ENCODE measurements around the gene AGBL5.

AGBL5 gene

DNA sequence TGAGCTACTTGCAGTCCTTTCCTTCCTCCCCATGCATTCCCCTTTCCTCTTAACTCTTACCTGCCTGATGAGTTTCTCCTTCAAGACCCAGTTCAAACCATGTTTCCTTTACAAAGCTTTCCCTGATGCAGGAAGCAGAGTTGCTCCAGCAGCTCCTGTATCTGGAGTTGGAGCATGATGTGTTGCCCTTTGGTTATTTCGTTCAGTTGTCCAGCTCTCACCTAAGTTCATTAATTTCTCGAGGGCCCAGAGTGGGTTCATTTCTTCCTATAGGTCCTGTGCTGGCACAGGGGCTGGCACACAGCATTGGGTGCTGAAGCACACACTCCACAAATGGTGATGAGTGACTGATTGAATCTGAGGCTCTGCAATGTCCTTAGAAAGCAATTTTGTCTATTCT lies 41.8 kb upstream of the AGBL5 start:
- Histone ChIP-seq H2BK15ac (ENCODE audit: low read length) (no peak overlapping the region), H2AK5ac (ENCODE audit: low read depth, low read length) (no peak overlapping the region), H3K79me1 (ENCODE audit: low read depth, low read length) (no peaks in the 10 kb centered on the region), H3K36me3 (replicated peaks in 1 of 2; ENCODE audit: control insufficient read depth in 2 of 2, insufficient read depth in 2 of 2, low read length in 2 of 2) (peaks cover 5 to 10% of the 10 kb centered on the region in 2 donors), H3K4me2 (ENCODE audit: insufficient read depth, low read length, poor library complexity, severe bottlenecking) (no peak overlapping the region), H2BK5ac (ENCODE audit: low read length) (no peak overlapping the region), H3K4me1 (ENCODE audit: control insufficient read depth in 2 of 2, insufficient read depth in 1 of 2, low read depth in 1 of 2, low read length in 2 of 2) (no peaks in the 10 kb centered on the region), H3K18ac (ENCODE audit: low read length) (no peak overlapping the region), H3K4ac (ENCODE audit: low read length) (no peak overlapping the region), H3K27me3 (ENCODE audit: control insufficient read depth in 3 of 3, insufficient read depth in 3 of 3, low read depth in 1 of 3, low read length in 3 of 3) (no peaks in the 10 kb centered on the region), H2BK12ac (ENCODE audit: low read length) (no peak overlapping the region), H3K27ac (replicated peaks; ENCODE audit: low read length) (no peak overlapping the region), H4K8ac (ENCODE audit: low read depth, low read length) (no peak overlapping the region), H4K91ac (ENCODE audit: low read depth, low read length, poor library complexity) (no peak overlapping the region), H2AFZ (ENCODE audit: low read length) (no peak overlapping the region), H2BK120ac (ENCODE audit: low read depth, low read length) (no peak overlapping the region), H3K23ac (ENCODE audit: low read depth, low read length, poor library complexity) (no peak overlapping the region), H3K9me3 (replicated peaks in 1 of 2; ENCODE audit: control insufficient read depth in 2 of 2, insufficient read depth in 1 of 2, low read depth in 1 of 2, low read length in 2 of 2) (peaks cover 6 to 7% of the 10 kb centered on the region in 2 donors), H3K4me3 (ENCODE audit: low read length in 2 of 2) (no peak overlapping the region), H3K9ac (ENCODE audit: low read depth, low read length, poor library complexity) (no peak overlapping the region), H3K14ac (ENCODE audit: low read length) (no peak overlapping the region)
- no CpG with 5 or more reads among the region's 2 CpGs for WGBS, 2 donors (ENCODE audit: extremely low coverage in 2 of 2, insufficient read length in 2 of 2, insufficient replicate concordance in 1 of 2)
- DNase-seq (ENCODE audit: low spot score): no peak

DNA sequence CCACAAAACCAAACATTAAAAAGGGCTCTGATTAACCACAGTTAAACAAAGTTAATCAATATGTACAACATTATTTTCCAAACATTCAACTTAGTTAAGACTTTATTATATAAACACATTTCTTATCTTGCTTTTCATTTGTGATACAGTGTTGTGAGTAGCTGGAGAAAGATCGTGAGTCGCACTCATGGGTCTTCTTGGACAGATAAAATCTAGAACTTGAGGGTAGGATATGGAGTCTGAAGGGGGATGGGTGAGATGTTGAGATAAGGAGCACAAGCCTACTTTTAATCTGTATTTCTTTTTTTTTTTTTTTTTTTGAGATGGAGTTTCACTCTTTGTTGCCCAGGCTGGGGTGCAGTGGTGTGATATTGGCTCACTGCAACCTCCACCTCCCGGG lies 41.3 kb upstream of the AGBL5 start:
- WGBS, 2 donors (ENCODE audit: extremely low coverage in 2 of 2, insufficient read length in 2 of 2, insufficient replicate concordance in 1 of 2): no CpG with 5 or more reads among the region's 3 CpGs

DNA sequence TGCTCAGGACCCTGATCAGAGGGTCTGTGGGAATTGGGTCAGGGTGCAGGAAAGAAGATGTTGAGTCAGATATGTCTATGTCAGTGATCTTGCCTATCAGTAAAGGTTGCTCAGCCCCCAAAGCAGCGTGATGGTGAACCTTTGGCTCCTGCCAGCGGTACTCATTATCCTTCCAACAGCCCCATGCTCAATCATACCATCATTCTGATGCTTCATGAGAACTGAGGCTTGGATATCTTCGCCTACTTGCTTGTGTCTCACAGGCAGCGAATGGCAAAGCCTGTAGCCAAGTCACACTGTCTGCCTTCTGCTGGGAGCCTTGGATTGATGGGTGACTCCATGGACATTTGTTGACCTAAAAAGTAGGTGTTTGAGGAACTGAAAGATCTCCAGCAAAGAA lies 37.7 kb upstream of the AGBL5 start:
- WGBS, 2 donors (ENCODE audit: extremely low coverage in 2 of 2, insufficient read length in 2 of 2, insufficient replicate concordance in 1 of 2): no CpG with 5 or more reads among the region's 4 CpGs
- no peak overlapping the region for H2AFZ ChIP-seq (ENCODE audit: low read length)

More for the DNA sequence above, 41.3 kb upstream of the AGBL5 start:
- no peak overlapping the region for H3K4me2 ChIP-seq (ENCODE audit: insufficient read depth, low read length, poor library complexity, severe bottlenecking)
- H3K9me3 ChIP-seq (replicated peaks in 1 of 2; ENCODE audit: control insufficient read depth in 2 of 2, insufficient read depth in 1 of 2, low read depth in 1 of 2, low read length in 2 of 2): peaks cover 6 to 7% of the 10 kb centered on the region in 2 donors
- H2BK5ac ChIP-seq (ENCODE audit: low read length): no peak overlapping the region
- H2BK12ac ChIP-seq (ENCODE audit: low read length): no peak overlapping the region
- H2AK5ac ChIP-seq (ENCODE audit: low read depth, low read length): no peak overlapping the region
- no peaks in the 10 kb centered on the region for H3K79me1 ChIP-seq (ENCODE audit: low read depth, low read length)
- no peak overlapping the region for H4K91ac ChIP-seq (ENCODE audit: low read depth, low read length, poor library complexity)
- H3K4ac ChIP-seq (ENCODE audit: low read length): no peak overlapping the region
- no peak overlapping the region for H2AFZ ChIP-seq (ENCODE audit: low read length)
- peaks cover 7 to 10% of the 10 kb centered on the region in 2 donors for H3K36me3 ChIP-seq (replicated peaks in 1 of 2; ENCODE audit: control insufficient read depth in 2 of 2, insufficient read depth in 2 of 2, low read length in 2 of 2)
- DNase-seq (ENCODE audit: low spot score): no peak
- H3K9ac ChIP-seq (ENCODE audit: low read depth, low read length, poor library complexity): no peak overlapping the region
- H3K27ac ChIP-seq (replicated peaks; ENCODE audit: low read length): no peak overlapping the region
- no peak overlapping the region for H2BK120ac ChIP-seq (ENCODE audit: low read depth, low read length)
- H2BK15ac ChIP-seq (ENCODE audit: low read length): no peak overlapping the region
- no peaks in the 10 kb centered on the region for H3K4me1 ChIP-seq (ENCODE audit: control insufficient read depth in 2 of 2, insufficient read depth in 1 of 2, low read depth in 1 of 2, low read length in 2 of 2)
- no peak overlapping the region for H3K18ac ChIP-seq (ENCODE audit: low read length)
- no peak overlapping the region for H3K14ac ChIP-seq (ENCODE audit: low read length)
- no peaks in the 10 kb centered on the region for H3K27me3 ChIP-seq (ENCODE audit: control insufficient read depth in 3 of 3, insufficient read depth in 3 of 3, low read depth in 1 of 3, low read length in 3 of 3)
- H3K23ac ChIP-seq (ENCODE audit: low read depth, low read length, poor library complexity): no peak overlapping the region
- H4K8ac ChIP-seq (ENCODE audit: low read depth, low read length): no peak overlapping the region
- no peak overlapping the region for H3K4me3 ChIP-seq (ENCODE audit: low read length in 2 of 2)

GRCh38 chr2:27014771-27015433 lies 36.6 kb upstream of the AGBL5 start:
- Histone ChIP-seq H3K4me1 (ENCODE audit: control insufficient read depth in 2 of 2, insufficient read depth in 1 of 2, low read depth in 1 of 2, low read length in 2 of 2) (peaks cover 0 to 3% of the 10 kb centered on the region in 2 donors), H3K27ac (replicated peaks; ENCODE audit: low read length) (no peak overlapping the region)
- no CpG with 5 or more reads among the region's 8 CpGs for WGBS, 2 donors (ENCODE audit: extremely low coverage in 2 of 2, insufficient read length in 2 of 2, insufficient replicate concordance in 1 of 2)

More for the DNA sequence above, 37.7 kb upstream of the AGBL5 start:
- Histone ChIP-seq H3K36me3 (replicated peaks in 1 of 2; ENCODE audit: control insufficient read depth in 2 of 2, insufficient read depth in 2 of 2, low read length in 2 of 2) (peaks cover 7 to 10% of the 10 kb centered on the region in 2 donors), H3K23ac (ENCODE audit: low read depth, low read length, poor library complexity) (no peak overlapping the region), H3K27me3 (ENCODE audit: control insufficient read depth in 3 of 3, insufficient read depth in 3 of 3, low read depth in 1 of 3, low read length in 3 of 3) (no peaks in the 10 kb centered on the region), H2BK12ac (ENCODE audit: low read length) (no peak overlapping the region), H3K4ac (ENCODE audit: low read length) (no peak overlapping the region), H3K27ac (replicated peaks; ENCODE audit: low read length) (no peak overlapping the region), H2AK5ac (ENCODE audit: low read depth, low read length) (no peak overlapping the region), H3K9me3 (replicated peaks in 1 of 2; ENCODE audit: control insufficient read depth in 2 of 2, insufficient read depth in 1 of 2, low read depth in 1 of 2, low read length in 2 of 2) (peaks cover 4 to 7% of the 10 kb centered on the region in 2 donors), H3K9ac (ENCODE audit: low read depth, low read length, poor library complexity) (no peak overlapping the region), H3K14ac (ENCODE audit: low read length) (no peak overlapping the region), H4K8ac (ENCODE audit: low read depth, low read length) (no peak overlapping the region), H3K4me3 (ENCODE audit: low read length in 2 of 2) (no peak overlapping the region), H3K18ac (ENCODE audit: low read length) (no peak overlapping the region), H3K4me2 (ENCODE audit: insufficient read depth, low read length, poor library complexity, severe bottlenecking) (no peak overlapping the region), H4K91ac (ENCODE audit: low read depth, low read length, poor library complexity) (no peak overlapping the region), H2BK5ac (ENCODE audit: low read length) (no peak overlapping the region), H3K79me1 (ENCODE audit: low read depth, low read length) (no peaks in the 10 kb centered on the region), H3K4me1 (ENCODE audit: control insufficient read depth in 2 of 2, insufficient read depth in 1 of 2, low read depth in 1 of 2, low read length in 2 of 2) (peaks cover 0 to 2% of the 10 kb centered on the region in 2 donors), H2BK120ac (ENCODE audit: low read depth, low read length) (no peak overlapping the region), H2BK15ac (ENCODE audit: low read length) (no peak overlapping the region)
- no peak for DNase-seq (ENCODE audit: low spot score)

More at GRCh38 chr2:27014771-27015433, 36.6 kb upstream of the AGBL5 start:
- Histone ChIP-seq H3K79me1 (ENCODE audit: low read depth, low read length) (no peaks in the 10 kb centered on the region), H2BK12ac (ENCODE audit: low read length) (no peak overlapping the region), H4K8ac (ENCODE audit: low read depth, low read length) (no peak overlapping the region), H3K4me2 (ENCODE audit: insufficient read depth, low read length, poor library complexity, severe bottlenecking) (no peak overlapping the region), H3K23ac (ENCODE audit: low read depth, low read length, poor library complexity) (no peak overlapping the region), H2BK15ac (ENCODE audit: low read length) (no peak overlapping the region), H3K4me3 (ENCODE audit: low read length in 2 of 2) (no peak overlapping the region), H3K9ac (ENCODE audit: low read depth, low read length, poor library complexity) (no peak overlapping the region), H2BK5ac (ENCODE audit: low read length) (no peak overlapping the region), H3K18ac (ENCODE audit: low read length) (no peak overlapping the region), H2BK120ac (ENCODE audit: low read depth, low read length) (no peak overlapping the region), H3K9me3 (replicated peaks in 1 of 2; ENCODE audit: control insufficient read depth in 2 of 2, insufficient read depth in 1 of 2, low read depth in 1 of 2, low read length in 2 of 2) (peaks cover 4 to 7% of the 10 kb centered on the region in 2 donors), H3K4ac (ENCODE audit: low read length) (no peak overlapping the region), H3K27me3 (ENCODE audit: control insufficient read depth in 3 of 3, insufficient read depth in 3 of 3, low read depth in 1 of 3, low read length in 3 of 3) (no peaks in the 10 kb centered on the region), H3K14ac (ENCODE audit: low read length) (no peak overlapping the region), H3K36me3 (replicated peaks in 1 of 2; ENCODE audit: control insufficient read depth in 2 of 2, insufficient read depth in 2 of 2, low read length in 2 of 2) (peaks cover 5 to 10% of the 10 kb centered on the region in 2 donors), H2AK5ac (ENCODE audit: low read depth, low read length) (no peak overlapping the region), H4K91ac (ENCODE audit: low read depth, low read length, poor library complexity) (no peak overlapping the region), H2AFZ (ENCODE audit: low read length) (no peak overlapping the region)
- no peak for DNase-seq (ENCODE audit: low spot score)

Measured in neuronal stem cell (in vitro differentiated cells).